NCI-H226 (cell line): ENCODE measurements around the gene PPM1J.

Experiments used
- DNase-seq: peaks from one replicate; pipeline ENCODE4 v3.0.0-alpha.2; 2015

PPM1J gene

DNA sequence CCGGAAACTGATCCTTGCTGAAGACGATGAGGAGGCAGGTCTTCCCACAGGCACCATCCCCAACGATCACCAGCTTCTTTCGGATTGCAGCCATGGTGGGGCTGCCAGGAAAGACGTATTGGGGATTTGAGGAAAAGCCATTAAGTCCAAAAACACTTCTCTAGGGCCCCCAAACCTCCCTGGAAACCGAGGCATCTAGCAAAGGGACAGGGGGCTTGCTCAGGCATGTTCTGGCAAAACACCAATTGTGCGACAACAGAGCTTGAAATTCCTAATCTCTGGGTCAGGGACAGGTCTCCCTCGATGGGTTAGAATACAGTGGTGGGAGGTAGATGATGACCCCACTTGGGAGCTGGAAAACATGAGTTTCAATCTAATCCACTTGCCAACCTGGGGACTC lies 11.4 kb downstream of the PPM1J start:
- no peak for DNase-seq

DNA sequence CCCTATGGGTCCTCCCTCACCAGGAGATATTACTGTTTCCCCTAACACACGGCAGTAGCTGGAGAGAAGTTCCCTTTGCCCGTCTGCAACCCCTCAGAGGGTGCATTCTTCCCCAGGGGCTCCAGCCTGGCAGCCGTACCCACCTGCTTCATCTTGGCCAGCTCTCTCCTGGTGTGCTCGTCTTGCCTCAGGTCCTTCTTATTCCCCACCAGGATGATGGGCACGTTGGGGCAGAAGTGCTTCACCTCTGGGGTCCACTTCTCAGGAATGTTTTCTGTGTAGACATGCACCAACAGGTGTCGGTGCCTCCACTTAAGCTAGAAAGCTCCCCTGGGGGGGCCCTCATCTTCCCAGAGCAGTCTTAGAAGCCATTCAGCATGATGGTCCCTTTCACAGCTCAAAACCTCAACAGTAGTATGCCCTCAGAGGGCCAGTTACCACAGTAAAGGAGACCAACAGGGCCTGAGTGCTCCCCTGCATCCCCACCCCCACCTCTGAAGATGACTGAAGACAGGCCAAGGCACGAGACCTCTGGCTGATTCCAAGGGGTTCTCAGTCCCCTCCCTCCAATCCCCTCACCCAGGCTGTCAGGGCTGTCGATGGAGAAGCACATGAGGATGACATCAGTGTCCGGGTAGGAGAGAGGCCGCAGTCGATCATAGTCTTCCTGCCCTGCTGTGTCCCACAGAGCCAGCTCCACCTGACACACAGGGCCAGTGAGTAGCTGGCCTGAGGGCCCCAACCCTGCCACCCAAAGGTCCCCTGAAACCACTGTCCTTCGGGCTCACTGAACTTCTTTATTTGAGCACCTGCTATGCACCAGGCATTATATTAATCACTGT lies 12.5 kb downstream of the PPM1J start:
- no peak for DNase-seq

DNA sequence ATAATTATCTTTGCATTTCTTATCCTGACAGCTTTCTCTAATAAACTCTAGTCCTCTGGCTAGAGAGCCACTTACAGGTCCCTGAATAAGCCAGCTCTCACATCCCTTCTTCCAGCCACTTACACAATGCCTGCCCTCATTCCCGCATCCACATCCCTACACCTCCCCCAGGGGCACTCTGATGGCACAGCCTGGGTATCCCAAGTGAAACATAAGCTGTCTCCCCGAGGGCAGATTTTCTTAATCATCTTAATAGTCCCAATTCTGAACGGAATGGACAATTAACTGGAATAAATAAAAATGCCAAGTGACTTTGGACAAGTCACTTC lies 13.1 kb downstream of the PPM1J start:
- no peak for DNase-seq

DNA sequence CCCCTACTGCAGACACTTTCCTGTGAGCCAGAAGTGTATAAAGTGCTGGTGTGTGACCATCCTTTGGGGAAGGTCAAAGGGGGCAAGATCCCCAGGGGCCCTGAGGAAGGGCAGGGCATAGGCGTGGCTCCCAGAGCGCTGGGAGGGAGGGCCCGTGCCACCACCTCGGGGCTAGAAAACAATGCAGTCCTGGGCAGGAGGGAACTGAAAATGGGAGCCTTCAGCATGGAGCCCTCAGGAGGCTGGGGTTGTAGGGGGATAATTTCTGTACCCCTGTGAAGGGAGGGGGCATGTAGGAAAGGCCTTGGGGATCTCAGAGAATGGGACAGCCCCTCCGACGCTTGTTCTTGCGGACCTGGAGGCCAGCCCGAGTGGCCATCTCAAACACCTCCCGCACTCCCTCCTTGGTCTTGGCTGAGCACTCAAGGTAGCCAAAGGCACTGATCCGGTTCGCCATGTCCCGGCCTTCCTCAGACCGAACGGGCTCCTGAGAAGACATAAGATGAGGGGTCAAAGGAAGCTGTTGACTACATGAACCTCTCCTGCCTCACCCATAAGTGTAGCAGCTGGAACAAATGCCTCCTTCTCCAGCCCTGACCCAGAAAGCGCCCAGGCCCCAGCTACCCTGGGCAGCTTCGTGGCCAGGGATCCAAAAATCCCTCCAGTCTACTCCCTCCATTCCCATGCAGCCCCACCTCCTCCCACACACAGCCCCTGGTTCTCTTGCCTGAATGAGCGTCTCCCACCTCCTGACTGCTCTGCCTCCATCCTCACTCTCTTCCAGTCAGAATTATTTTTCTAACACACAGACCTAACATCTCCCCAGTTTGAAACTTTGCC lies 13.7 kb downstream of the PPM1J start:
- no peak for DNase-seq

DNA sequence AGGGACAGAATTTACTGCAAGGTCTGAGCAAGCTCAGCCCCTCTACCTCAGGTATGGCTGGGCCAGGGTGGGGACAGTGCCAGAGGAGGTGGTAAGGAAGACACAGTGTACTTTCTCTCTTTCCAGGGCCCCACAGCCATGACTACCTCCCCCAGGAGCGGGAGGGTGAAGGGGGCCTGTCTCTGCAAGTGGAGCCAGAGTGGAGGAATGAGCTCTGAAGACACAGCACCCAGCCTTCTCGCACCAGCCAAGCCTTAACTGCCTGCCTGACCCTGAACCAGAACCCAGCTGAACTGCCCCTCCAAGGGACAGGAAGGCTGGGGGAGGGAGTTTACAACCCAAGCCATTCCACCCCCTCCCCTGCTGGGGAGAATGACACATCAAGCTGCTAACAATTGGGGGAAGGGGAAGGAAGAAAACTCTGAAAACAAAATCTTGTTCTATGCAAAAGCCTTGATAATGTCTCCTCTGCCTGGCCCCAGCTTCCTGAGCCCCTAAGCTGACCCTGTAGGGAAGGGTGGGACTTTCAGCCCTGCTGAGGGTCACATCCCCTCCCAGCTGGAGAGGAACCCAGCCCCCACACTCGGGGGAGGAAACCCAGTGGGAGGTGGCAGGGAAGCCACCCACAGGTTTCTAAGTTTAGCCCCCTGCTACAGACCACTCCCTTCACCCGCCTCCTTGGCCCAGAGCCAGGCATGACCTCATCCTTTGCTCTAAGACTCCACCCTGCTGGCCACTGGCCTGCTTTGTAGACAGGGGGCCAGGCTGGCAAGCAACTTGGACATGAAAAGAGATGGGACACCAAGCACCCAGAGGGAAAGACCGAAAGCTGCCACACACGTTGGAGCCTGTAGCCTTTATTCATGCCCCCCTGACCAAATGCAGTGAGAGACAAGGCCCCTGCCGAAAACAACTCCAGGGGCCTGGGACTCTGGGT lies 14.6 kb downstream of the PPM1J start:
- DNase-seq: peak; percentile 88

DNA sequence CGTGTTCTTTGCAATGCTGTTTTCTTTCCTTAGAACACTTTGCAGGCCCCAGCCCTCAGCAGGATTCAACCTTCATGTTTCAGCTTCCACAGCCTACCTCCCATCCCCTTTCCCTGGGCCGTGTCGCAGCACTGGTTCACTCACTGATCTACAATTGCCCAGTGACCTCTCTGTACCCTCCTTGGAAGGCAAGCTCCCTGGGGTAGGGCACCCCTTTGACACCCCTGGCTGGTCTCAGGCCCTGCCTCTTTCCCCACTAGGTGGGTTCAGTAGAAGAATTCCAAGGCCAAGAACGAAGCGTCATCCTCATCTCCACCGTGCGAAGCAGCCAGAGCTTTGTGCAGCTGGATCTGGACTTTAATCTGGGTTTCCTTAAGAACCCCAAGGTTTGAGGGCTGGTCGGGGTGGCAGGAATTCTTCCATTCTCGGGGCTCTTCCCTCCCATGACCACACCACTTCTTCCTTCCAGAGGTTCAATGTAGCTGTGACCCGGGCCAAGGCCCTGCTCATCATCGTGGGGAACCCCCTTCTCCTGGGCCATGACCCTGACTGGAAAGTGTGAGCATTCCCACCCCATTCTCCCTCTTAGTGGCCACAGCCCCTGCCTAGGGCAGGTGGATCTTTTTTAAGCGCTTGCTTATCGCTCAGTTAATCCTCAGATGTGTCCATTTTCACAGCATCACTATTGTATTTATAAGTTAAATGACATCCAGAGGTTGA lies 15.5 kb downstream of the PPM1J start:
- DNase-seq: no peak

DNA sequence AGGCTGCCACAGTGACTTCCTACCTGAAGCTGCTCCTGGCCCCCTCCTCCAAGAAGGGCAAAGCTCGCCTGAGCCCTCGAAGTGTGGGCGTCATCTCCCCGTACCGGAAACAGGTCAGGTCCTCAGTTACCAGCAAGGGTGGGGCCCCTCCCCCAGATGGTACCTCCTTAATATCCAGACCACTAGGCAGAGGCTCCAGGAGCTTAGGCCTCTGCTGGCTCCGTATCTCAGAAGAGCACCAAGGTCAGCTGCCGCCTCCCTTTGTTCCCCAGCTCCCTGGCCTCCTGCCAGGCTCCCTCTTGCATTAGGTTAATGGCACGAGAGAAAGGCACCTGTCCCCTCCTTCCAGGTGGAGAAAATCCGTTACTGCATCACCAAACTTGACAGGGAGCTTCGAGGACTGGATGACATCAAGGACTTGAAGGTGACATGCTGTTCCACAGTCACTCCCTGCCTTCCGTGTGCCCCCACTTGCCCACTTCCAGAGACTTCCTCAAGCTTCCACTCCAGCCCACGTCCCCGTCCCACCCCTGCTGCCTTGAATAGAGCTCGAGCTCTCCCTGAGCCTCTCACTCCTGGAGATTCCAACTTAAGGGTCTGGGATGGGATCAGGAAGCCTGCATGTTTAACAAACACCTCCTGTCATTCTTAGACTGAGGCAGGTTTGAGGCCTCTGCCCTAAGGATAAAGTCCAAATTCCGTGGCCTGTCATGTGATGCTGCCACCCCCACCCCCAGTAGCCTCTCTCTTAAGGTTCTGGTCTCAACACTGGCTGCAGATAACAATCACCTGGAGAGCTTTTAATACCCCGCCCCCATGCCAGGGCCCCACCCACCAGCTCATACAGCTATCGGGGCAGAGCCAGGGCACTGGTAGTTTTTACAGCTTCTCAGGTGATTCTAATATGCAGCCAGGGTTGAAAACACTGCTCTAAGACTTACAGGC lies 16.5 kb downstream of the PPM1J start:
- DNase-seq: peak; percentile 43

DNA sequence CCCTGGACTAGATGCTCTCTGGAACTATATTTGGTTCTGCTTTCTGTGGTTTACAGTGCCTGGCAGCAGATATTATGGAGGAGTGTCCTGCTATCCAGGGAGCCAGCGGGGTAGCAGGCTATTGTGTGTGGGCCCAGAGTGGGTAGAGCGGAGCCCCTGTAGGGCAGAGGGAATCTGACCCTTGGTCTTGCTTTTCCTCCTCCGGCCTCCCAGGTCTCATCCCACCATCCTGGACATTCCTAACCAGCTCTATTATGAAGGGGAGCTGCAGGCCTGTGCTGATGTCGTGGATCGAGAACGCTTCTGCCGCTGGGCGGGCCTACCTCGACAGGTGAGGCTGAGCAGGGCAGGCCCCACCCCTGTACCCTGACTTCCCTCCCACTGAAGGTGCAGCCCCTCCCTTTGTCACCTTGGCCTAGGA lies 17.3 kb downstream of the PPM1J start:
- no peak for DNase-seq

DNA sequence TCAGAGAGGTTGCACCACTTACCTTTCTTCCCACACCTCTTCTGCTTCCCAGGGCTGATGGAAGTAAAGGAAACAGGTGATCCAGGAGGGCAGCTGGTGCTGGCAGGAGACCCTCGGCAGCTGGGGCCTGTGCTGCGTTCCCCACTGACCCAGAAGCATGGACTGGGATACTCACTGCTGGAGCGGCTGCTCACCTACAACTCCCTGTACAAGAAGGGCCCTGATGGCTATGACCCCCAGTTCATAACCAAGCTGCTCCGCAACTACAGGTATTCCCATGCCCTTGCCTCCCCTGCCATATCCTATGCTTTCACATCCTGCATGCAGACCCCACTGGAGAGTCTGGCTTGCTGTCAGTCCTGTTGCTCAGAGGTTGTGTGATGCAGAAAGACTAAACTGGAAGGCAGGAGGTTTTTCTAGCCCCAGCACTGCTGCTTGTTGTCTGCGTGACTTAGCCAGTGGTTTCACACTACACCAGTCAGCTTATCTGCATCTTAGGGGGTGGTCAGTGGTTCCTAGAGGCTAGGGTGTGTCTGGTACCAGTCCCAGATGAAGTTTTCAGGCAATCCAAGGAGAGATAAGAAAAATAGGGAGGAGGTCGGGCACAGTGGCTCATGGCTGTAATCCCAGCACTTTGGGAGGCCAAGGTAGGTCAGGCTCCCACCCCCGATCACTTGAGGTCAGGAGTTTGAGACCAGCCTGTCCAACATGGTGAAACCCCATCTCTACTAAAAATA lies 18.4 kb downstream of the PPM1J start:
- peak; percentile 78 for DNase-seq

DNA sequence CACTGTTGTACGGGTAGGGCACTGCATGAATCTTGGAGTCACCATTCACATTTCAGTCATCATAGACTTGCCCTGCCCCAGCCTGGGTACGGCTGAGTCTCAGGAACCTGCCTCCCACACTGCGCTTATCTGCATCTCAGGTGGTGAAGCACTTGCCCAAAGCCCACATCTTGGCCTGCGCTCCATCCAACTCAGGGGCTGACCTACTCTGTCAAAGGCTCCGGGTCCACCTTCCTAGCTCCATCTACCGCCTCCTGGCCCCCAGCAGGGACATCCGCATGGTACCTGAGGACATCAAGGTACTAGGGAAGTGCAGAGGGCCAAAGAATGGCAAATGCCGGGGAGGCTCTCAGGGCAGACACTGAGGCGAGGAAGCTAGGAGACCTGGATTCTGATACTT lies 19.9 kb downstream of the PPM1J start:
- DNase-seq: no peak

DNA sequence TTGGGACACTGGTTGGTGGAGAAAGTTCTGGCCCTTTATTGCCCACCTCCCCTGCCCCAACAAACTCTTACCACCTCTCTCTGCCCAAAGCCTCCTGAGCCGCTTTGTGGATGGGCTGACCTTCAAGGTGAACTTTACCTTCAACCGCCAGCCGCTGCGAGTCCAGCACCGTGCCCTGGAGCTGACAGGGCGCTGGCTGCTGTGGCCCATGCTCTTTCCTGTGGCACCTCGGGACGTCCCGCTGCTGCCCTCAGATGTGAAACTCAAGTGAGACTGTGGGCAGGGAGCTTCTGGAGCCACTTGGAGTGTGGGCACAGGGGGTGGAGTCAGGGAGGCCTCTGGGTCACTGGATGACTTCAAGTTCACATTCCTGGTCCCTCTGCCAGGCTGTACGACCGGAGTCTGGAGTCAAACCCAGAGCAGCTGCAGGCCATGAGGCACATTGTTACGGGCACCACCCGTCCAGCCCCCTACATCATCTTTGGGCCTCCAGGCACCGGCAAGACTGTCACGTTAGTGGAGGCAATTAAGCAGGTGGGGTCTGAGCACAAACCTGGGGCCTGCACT lies 20.7 kb downstream of the PPM1J start:
- DNase-seq: no peak

DNA sequence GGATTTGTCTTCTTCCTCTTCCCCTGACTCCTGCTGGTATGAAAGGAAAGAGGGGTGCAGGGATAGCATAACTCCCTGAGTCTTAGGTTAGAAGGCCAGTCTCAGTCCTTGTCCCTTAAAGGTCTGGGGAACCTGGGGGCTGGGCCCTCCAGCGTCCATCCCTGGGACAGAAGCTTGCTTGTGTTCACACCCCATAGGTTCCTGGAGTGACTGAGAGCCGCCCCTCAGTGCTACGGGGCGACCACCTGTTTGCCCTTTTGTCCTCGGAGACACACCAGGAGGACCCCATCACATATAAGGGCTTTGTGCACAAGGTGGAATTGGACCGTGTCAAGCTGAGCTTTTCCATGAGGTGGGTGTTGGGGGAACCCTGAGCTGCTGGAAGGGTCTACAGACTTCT lies 21.3 kb downstream of the PPM1J start:
- DNase-seq: no peak

DNA sequence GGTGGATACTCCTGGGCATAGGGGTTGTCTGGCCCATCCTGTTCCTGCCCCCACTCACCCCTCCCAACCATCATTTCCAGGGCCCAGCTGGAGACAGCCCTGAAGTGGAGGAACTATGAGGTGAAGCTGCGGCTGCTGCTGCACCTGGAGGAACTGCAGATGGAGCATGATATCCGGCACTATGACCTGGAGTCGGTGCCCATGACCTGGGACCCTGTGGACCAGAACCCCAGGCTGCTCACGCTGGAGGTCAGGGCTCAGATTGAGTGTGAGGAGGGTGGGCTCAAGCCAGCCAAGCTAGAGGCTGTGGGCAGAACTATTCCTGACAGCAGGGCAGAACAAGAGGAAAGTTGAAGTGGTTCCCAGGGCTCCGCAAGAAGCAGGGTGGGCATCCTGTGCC lies 22.5 kb downstream of the PPM1J start:
- no peak for DNase-seq

DNA sequence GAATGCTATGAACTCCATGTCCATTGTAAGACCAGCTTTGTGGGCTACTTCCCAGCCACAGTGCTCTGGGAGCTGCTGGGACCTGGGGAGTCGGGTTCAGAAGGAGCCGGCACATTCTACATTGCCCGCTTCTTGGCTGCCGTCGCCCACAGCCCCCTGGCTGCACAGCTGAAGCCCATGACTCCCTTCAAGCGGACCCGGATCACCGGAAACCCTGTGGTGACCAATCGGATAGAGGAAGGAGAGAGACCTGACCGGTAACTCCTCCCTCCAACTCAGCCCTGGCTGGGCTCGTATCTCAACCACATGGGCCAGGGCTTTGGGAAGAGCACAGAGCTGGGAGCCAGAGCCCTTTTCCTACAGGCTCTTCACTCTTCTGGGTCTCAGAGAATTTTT lies 25.3 kb downstream of the PPM1J start:
- DNase-seq: no peak

DNA sequence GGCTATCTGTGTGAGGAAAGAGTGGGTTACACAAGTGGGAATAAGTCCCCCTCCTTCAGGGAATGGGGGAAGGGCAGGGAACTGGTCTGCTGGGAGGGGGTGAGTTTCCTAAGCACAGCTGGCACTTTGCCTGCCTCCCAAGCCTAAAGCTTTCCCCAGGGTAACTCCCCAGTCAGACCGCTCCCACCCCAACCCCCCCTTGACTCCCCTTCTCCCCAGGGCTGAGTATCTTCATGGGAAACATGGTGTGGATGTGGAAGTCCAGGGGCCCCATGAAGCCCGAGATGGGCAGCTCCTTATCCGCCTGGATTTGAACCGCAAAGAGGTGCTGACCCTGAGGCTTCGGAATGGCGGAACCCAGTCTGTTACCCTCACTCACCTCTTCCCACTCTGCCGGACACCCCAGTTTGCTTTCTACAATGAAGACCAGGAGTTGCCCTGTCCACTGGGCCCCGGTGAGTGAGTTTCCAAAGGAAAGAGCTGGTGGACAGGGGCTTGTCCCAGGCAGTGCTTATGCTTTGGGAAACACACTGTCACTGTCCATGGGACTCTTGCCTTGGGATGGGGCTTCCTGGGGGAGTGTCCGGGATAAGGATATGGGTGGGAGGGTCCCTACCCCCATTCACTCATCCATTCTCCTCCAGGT lies 25.8 kb downstream of the PPM1J start:
- no peak for DNase-seq

DNA sequence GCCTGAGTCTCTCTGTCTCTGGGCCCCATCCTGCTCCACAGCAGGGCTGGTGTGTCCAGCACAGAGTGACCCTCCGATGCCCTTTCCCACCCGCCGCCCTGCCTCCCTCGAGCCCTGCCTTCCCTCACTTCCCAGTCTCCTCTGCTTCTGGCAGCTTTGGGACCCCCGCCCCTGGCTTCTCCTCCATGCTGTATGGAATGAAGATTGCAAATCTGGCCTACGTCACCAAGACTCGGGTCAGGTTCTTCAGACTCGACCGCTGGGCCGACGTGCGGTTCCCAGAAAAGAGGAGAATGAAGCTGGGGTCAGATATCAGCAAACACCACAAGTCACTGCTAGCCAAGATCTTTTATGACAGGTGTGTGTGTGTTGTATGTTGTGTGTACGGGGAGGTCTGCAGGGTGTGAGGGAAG lies 26.3 kb downstream of the PPM1J start:
- DNase-seq: no peak

DNA sequence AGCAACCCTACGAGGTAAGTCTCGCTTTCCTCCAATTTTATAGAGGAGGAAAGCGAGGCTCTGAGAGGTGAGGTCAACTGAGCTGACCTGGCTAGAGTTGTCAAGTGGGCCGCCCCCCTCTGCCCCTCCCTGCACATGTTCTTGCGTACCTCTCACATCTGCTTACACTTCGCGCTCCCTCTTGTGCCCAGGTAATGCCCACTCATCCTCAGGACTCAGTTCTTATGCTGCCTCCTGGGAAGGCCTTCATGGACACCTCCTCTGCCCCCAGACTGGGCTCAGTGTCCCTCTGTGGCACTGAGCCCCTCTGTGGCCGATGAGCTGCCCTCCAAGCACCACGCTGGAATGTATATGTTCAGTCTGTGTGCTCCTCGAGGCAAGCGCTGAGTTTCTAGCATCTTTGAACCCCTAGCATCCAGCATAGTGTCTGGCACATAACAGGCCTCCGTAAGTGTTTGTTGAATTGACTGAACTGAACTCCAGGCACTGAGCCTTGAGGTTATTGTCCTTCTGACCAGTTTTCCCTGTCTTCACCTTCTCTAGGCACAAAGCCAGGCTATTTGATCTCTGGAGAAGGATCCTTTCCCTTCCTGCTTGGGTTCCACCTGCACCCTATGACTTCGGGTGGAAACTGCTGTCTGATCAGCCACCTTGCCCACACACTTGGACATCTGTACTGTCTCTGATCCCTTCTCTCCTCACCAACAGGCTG lies 27.2 kb downstream of the PPM1J start:
- DNase-seq: no peak

DNA sequence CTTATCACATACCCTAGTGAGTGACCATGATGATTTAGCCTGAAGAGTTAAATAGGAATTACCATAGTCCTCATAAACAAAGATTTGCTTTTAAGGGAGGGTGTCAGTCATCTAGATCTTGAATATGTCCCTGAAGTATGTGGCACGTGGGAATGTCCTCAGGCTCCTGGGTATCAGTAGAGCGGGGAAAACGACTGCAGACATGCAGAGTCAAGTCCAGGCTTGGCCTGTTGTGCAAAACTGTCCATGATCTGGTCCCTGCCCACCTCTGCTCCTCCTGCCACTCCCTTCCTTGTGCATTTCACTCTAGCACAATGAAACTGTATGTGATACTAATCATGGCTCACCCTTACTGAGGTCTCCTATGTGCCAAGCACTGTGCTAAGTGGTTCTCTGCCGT lies 27.8 kb downstream of the PPM1J start:
- no peak for DNase-seq

DNA sequence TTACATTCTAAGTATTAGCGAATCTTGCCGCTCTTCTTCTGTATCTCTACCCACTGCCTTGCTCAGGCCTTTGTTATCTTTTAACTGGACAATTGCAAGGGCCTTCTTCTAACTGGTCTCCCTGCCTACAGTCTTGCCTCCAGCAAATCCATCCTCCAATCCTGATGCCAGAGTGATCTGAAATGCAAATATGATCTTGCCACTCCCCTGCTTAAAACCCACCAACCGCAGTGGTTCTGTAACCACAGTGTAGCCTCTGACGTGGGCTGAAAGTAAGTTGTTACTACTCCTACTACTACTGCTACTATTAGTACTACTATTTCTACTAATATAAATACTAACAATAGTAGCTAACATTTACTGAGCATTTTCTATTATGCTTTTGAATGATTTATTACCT lies 28.3 kb downstream of the PPM1J start:
- no peak for DNase-seq
